Measurements from ENCODE around the gene PLEKHH1.

PLEKHH1 gene

DNA sequence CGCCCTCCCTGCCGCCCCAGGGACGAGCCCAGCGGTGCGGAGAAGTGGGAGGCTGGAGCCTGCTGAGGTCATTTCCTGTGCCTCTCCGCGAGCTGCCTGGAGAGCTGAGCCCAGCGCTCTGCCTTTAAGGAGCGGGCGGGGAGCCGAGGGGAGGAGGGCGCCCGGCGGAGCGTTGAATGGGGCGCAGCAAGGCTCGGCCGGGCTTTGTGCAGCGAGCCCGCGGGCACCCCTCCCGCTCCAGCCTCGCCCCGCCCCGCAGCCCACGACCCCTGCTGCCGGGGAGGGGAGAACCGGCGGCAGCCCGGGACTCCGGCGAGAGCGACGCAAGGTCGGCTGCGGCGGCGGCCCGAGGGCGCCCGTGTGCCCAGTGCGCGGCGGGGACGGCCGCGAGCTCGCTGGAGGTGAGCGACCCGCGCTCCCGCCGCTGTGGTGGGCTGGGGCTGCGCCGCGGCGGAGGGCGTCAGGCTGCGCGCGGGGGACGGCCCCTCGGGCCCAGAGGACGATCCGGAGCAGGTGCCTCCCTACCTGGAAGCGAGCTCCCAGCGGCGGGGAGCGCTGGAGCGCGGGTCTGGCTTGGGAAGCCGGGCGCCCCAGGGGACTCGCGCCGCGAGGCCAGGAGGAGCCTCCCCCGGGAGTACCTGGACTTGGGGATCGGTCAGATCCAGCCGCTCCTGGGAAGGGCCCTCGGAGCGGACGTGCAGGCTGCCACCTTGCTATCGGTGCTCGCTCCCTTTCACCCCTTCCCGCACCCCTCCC is at the start of gene PLEKHH1:
Gene PLEKHH1 (plus strand): TSS at position 293 of the 756 bp plus-strand sequence. CDS start 8,578 bp downstream, outside the sequence.
- peak; percentile 57 to 62 for DNase-seq
- H3K9me3 Mint-ChIP-seq: no peaks in the 10 kb centered on the region
- peaks cover 56% of the 10 kb centered on the region for H3K27me3 Mint-ChIP-seq

DNA sequence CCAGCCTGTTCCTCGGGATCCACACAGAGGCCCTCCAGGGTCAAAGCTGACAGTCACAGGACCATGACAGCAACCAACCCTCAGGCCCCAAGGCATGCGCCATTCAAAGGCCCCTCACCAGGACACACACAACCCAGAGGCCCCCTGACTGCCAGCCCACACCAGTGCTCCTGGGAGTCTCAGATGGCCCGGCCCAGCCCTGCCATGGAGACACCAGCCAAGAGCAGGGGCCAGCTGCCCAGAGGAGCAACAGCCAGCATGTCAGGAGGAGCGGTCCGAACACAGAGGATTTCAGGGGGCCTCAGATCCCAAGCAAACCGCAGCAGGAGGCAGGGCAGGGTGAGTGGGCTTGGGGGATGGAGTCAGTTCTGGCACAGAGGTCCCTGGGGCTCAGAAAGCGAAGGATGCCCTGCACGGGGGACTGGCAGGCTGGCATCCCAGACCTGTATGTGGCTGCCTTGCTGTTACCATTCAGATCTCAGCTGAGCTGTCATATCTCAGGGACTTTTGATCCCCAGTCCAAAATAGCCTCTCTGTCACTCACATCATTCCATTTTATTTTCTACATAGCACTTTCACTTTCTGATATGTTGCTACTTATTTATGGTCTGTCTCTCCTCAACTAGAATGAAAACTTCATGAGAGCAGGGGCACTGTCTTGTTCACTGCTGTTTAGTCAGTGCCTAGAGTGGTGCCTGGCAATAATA is 49.4 kb upstream of the PLEKHH1 start:
- Mint-ChIP-seq H3K4me1 (peaks cover 62% of the 10 kb centered on the region), H3K27ac (peak overlapping the region; percentile 54 to 73), H3K27me3 (no peaks in the 10 kb centered on the region), H3K9me3 (no peaks in the 10 kb centered on the region), H3K4me3 (no peak overlapping the region)
- ATAC-seq (no peak), DNase-seq (no peak)

More for the DNA sequence above, at the start of gene PLEKHH1:
- ATAC-seq: peak; percentile 96
- peak within 1 kb of the TSS in 1 of 2 donors; percentile 87 for H3K27ac Mint-ChIP-seq
- H3K4me1 Mint-ChIP-seq: peaks cover 4% of the 10 kb centered on the region
- H3K4me3 Mint-ChIP-seq: peak within 1 kb of the TSS; percentile 75 to 83

DNA sequence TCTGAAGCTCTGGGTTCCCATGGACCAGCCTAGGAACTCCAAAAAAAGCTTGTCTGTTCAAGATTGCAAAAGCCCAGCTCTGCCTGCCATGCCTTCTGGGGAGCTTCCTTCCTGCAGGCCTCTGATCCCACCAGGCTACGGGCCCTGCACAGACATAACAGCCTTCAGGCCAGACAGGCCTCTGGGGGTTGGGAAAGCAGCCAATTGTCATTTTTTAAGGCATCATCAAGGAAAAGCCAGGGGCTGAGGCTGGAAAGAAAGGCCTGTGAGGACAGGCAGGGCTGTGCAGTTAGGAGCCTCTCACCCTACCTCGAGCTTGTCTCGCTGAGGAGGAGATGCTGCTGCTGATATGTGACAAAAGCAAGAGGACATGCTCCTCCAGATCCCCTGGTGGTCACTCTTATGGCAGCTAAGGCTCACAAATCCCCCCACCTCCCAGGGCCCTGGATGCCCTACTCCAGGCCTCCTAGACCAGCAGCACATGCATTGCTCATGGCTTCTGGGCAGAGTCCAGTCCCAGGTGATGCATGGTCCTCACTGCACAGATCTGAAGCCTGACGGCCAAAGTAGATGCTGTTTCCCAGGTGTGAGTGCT is 47.5 kb upstream of the PLEKHH1 start:
- no peak overlapping the region for H3K4me3 Mint-ChIP-seq
- ATAC-seq (no peak), DNase-seq (no peak)
- H3K27ac Mint-ChIP-seq: peak overlapping the region in 1 of 2 donors; percentile 30
- peaks cover 12% of the 10 kb centered on the region for H3K27me3 Mint-ChIP-seq
- H3K4me1 Mint-ChIP-seq: peaks cover 78% of the 10 kb centered on the region
- no peaks in the 10 kb centered on the region for H3K9me3 Mint-ChIP-seq

DNA sequence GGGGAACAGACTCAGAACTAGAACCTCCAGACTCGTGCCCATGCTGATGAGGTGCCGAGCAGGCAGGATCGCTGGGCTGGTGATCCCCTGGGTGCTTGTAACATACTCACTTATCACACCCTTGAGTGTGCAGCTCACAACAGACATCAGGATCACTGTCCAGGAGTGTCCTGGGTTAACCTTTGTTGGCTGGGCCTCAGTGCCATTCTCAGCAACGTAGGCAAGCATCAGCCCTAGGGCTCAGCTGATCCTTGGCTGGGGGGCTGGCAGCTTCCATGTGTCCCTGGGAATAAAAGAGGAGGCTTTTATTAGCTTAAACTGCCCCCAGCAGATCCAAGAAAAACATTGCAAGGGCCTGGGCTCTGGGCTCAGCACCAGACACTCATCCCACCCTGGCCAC is 46.2 kb upstream of the PLEKHH1 start:
- ATAC-seq: no peak
- DNase-seq: no peak
- no peak overlapping the region for H3K4me3 Mint-ChIP-seq
- peaks cover 18% of the 10 kb centered on the region for H3K27me3 Mint-ChIP-seq
- peaks cover 74% of the 10 kb centered on the region for H3K4me1 Mint-ChIP-seq
- no peak overlapping the region for H3K27ac Mint-ChIP-seq
- H3K9me3 Mint-ChIP-seq: peaks cover 0 to 3% of the 10 kb centered on the region in 2 donors

DNA sequence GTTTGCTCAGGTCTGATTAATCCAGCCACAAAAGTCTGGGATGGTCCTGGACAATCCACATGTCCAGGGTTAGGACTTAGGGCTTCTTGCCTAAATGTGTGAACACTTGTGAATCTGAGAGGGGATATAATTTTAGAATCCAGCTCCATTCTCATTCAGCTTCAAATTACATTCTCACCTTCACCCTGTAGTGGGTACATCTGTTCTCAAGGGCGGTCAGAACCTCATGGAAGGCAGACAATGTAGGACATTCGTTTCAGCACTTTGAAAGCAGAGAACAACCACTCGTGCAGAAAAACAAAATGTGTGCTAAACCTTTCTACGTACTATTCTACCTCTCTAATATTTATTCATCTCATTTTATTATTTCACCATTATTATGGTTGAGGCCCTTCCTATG is 45.8 kb upstream of the PLEKHH1 start:
- Mint-ChIP-seq H3K4me1 (peaks cover 76% of the 10 kb centered on the region), H3K9me3 (peaks cover 0 to 8% of the 10 kb centered on the region in 2 donors), H3K27me3 (peaks cover 23% of the 10 kb centered on the region), H3K27ac (peak overlapping the region in 1 of 2 donors; percentile 96), H3K4me3 (no peak overlapping the region)
- DNase-seq (no peak), ATAC-seq (no peak)

DNA sequence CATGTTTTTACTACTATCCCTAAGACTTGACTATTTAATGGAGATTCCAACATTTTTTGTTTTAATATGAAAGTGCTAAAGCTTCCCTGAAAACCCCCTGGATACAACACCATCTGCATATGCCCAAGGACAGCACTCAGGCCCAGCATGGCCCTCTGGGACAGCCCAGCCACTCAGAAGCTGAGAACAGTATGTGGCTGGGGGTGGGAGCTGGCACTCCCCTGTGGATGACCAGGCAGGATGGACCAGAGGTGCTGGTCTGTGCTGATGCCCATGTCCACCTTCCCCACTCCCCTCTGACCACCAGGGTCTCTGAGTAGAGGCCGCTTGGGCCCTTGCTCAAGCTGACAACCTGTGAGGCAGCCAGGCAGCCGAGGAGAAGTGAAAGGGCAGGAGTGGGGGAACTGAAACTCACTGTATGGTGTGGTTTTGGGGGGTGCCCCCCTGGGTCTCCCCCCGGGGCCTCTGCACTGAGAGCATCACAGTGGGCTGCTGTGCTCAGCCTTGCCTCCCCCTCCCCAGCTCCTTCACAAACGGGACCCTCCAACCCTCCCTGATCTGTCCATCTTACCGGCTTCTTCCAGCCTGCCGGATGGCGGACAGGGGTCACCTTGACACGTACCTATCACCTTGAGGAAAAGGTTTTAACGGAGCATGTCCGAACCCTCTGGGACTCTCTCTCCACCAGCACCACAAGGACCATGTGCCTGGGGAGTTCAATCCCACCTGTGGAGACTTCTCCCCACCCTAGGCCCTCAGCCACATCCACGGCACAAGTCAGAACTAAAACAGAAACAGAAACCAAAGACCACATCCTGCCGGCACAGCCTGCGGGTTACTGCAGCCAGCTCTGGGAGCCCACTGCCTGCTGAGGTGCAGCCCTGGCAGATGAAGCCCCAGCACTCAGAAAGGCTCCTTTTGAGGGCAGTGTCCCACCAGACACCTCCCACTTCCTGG is 44.9 kb upstream of the PLEKHH1 start, which contains the start of gene TMEM229B:
Gene TMEM229B (minus strand): TSS at position 785 of the 957 bp plus-strand sequence. CDS start 14,798 bp downstream, outside the sequence.
- DNase-seq: peak; percentile 75 to 88
- H3K27me3 Mint-ChIP-seq: peaks cover 23% of the 10 kb centered on the region
- H3K27ac Mint-ChIP-seq: peak within 1 kb of the TSS; percentile 64 to 96
- H3K4me1 Mint-ChIP-seq: peaks cover 76% of the 10 kb centered on the region
- ATAC-seq: peak; percentile 98
- peak within 1 kb of the TSS; percentile 70 to 87 for H3K4me3 Mint-ChIP-seq
- peaks cover 7 to 16% of the 10 kb centered on the region in 2 donors for H3K9me3 Mint-ChIP-seq

DNA sequence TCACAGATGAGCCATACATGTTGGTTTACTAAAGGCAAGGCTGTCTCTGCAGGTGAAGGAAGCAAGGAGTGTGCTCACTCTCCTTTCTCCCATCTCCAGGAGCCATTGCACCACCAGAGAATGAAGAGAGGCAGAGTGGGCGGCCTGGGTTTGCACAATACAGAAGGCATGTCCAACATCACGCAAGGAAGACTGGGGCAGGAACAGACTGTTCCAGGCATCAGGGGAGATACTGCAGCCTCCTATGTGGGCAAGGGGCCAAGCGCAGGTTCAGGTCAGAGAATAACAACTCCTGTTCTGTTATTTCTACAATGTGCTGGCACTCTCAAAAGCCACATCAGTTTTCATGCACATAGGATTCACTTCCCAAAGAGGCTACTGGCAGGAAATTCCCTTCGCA is 42.9 kb upstream of the PLEKHH1 start:
- peaks cover 22 to 30% of the 10 kb centered on the region in 2 donors for H3K9me3 Mint-ChIP-seq
- no peak overlapping the region for H3K4me3 Mint-ChIP-seq
- ATAC-seq (no peak), DNase-seq (no peak)
- peaks cover 23% of the 10 kb centered on the region for H3K27me3 Mint-ChIP-seq
- peaks cover 65% of the 10 kb centered on the region for H3K4me1 Mint-ChIP-seq
- H3K27ac Mint-ChIP-seq: no peak overlapping the region

DNA sequence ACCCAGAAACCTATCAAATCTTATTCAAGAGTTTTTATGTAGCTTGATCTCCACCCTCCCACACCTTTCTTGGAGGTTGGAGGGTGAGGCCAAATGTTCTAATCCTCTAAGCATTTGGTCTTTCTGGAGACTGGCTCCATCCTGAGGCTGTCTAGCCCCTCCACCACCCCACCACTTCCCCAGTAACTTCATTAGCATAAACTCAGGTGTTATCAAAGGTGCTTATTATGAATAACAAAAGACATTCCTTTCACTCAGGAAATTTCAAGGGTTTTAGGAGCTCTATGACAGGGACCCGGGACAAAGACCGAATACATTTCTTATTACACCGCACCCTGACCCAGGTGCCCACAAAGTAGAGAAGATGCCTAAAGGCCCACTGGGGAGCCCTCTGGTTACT is 41.8 kb upstream of the PLEKHH1 start:
- H3K4me3 Mint-ChIP-seq: no peak overlapping the region
- H3K4me1 Mint-ChIP-seq: peaks cover 55% of the 10 kb centered on the region
- ATAC-seq (no peak), DNase-seq (no peak)
- no peak overlapping the region for H3K27ac Mint-ChIP-seq
- H3K27me3 Mint-ChIP-seq: peaks cover 23% of the 10 kb centered on the region
- H3K9me3 Mint-ChIP-seq: peaks cover 22 to 30% of the 10 kb centered on the region in 2 donors

DNA sequence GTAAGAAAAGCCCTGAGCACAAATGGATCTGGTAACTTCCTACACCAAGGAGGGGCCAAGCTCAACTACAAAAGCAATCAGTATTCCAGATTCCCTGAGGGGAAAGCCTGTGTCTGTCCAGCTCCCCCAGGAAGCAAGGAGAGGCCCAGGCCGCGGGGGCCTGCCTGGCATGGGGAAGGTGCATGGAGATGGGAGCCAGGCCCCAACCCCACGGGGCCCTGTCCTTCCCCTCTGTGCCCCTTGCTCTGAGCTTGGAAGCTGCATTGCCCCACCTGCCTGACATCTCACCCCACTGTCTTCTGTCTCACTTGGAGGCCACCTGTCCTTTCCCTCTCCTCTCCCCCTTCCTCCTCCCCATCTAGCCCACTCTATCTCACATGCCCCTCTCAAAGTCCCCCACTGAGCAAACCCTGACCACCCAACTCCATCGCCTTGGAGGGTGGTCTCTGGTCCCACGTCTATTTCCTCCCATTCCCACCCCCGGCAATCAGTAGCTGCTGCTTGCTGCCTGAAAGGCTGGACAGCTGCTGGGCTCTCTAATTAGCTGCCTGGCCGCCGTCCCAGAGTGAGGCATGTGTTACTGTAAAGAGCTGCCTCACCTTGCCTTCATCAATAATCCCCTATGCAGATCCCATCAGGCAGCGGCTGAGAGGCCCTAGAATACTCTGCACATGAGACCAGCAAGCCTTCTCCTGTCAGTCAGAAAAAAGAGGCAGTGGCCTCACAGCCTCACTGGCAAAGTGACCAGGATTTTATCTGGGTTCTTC is 41.2 kb upstream of the PLEKHH1 start:
- Mint-ChIP-seq H3K4me3 (no peak overlapping the region), H3K27me3 (peaks cover 23% of the 10 kb centered on the region), H3K9me3 (peaks cover 22 to 30% of the 10 kb centered on the region in 2 donors), H3K27ac (peak overlapping the region in 1 of 2 donors; percentile 74), H3K4me1 (peaks cover 48% of the 10 kb centered on the region)
- DNase-seq (no peak), ATAC-seq (no peak)

DNA sequence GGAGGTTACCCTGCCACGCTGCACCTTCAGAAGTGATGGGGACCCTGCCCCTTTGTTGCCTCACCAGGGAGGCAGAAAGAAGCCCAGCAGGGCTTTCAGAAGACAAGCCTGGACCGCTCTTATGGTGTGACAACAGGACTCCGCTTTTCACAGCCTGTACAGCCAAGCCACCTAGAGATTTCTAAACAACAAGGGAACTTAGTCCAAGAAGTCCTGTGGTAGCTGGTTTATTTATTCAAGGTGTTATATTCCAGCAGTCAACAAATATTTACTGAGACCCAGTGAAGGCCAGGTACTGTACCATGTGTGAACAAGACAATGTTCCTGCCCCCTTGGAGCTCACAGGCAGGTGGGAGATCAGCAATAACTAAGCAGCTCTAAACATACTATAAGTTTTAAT is 40.6 kb upstream of the PLEKHH1 start:
- Mint-ChIP-seq H3K27ac (no peak overlapping the region), H3K9me3 (peaks cover 22 to 30% of the 10 kb centered on the region in 2 donors), H3K27me3 (peaks cover 23% of the 10 kb centered on the region), H3K4me3 (no peak overlapping the region), H3K4me1 (peaks cover 44% of the 10 kb centered on the region)
- no peak for DNase-seq
- ATAC-seq: no peak

DNA sequence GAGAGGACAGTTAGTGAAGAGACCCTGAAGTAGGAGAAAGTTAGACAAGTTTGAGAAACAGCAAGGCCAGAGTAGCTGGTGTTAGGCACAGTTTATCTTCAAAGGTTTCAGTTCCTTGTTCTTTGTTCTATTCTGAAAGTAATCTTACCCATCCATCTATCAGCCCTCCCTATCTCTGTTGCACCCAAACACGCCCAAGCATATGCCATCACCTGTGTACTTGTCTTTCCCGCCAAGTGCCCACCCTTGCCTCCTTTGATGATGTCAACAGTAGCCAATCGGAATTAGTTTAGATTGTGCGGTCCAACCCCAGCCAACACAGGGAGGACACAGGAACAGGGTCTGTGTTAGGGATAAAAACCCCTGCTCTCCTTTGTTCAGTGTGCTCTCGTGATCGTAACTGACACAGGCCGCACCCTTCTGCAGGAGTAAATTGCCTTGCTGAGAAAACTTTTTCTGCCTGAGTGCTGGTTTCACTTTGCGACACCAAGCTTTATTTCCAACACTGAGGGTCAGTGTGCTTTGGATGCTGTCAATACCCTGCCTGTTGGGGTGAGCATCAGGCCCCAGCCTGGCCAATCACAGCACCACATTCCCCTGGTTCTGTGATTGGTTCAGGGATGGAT is 39.9 kb upstream of the PLEKHH1 start:
- Mint-ChIP-seq H3K4me3 (no peak overlapping the region), H3K9me3 (peaks cover 22 to 30% of the 10 kb centered on the region in 2 donors), H3K4me1 (peaks cover 44% of the 10 kb centered on the region), H3K27me3 (peaks cover 23% of the 10 kb centered on the region), H3K27ac (no peak overlapping the region)
- DNase-seq (no peak), ATAC-seq (no peak)

DNA sequence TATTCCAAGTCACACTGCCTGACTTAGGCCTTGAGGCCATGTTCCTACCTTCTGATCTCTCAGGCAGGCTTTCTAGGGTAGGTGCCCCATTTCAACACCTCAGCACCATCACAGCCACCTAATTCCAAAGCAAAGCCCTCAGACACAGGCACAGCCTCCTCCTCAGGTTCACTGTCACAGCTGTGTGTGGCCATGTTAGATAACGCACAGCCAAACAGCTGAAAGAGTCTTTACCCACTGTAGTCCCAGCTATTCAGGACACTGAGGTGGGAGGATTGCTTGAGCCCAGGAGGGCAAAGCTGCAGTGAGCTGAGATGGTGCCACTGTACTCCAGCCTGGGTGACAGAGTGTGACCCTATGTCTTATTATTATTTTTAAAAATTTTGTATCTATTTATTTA is 37.3 kb upstream of the PLEKHH1 start:
- peaks cover 20% of the 10 kb centered on the region for H3K4me1 Mint-ChIP-seq
- no peak overlapping the region for H3K4me3 Mint-ChIP-seq
- H3K27ac Mint-ChIP-seq: no peak overlapping the region
- no peak for ATAC-seq
- H3K9me3 Mint-ChIP-seq: peaks cover 22 to 30% of the 10 kb centered on the region in 2 donors
- no peak for DNase-seq
- peaks cover 8% of the 10 kb centered on the region for H3K27me3 Mint-ChIP-seq

DNA sequence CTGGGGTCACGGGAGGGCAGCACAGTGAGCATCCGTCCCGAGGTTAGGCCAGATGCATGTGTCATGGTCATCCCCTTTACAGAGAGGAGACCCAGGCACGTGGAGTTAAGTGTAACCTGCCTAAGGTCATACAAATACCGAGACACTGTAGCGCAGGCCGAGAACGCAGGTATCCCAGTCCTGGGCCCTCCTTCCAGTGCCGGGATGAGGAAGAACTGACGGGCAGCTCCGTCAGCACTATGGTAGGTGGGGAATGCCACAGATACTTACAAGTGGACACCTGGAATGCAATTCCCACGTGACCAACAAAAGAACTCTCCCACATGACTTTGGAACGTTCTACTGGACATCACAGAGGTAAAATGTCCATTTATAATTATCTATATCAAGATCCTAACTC is 35.9 kb upstream of the PLEKHH1 start:
- ATAC-seq (no peak), DNase-seq (no peak)
- H3K9me3 Mint-ChIP-seq: peaks cover 22 to 24% of the 10 kb centered on the region in 2 donors
- H3K4me1 Mint-ChIP-seq: peaks cover 10% of the 10 kb centered on the region
- peaks cover 1% of the 10 kb centered on the region for H3K27me3 Mint-ChIP-seq
- H3K4me3 Mint-ChIP-seq: no peak overlapping the region
- no peak overlapping the region for H3K27ac Mint-ChIP-seq

DNA sequence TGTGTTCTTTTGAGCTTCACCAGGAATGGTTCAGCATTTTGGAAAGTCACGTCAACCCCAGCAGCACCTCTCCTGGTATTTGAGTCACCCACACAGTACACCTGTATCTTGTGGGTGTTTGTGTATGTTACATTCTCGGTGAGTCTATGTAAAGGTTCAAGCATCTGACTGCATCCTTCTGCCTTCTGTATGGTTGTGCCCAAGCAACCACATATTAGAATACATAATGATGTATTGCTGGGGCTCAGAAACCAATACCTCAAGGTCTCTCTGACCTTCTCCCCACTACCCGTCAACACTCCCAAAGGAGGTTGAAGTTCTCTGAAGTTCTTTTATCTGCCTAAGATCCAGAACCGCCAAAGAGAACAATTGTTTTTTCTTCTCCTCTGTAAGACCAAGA is 35.4 kb upstream of the PLEKHH1 start:
- peaks cover 19 to 20% of the 10 kb centered on the region in 2 donors for H3K9me3 Mint-ChIP-seq
- H3K27me3 Mint-ChIP-seq: no peaks in the 10 kb centered on the region
- H3K4me3 Mint-ChIP-seq: no peak overlapping the region
- no peak overlapping the region for H3K27ac Mint-ChIP-seq
- ATAC-seq (peak; percentile 80), DNase-seq (no peak)
- H3K4me1 Mint-ChIP-seq: peaks cover 10% of the 10 kb centered on the region
